Measurements from ENCODE around the gene ACP7. TPM values are rescaled to one million over a fixed set of nuclear protein-coding genes. Genes with fewer than 3 reads are reported as not detected.
"Not testable (repeated sequence)": the region's sequence is repeated elsewhere in the genome, so short reads cannot be mapped to it uniquely, and the experiment has no call there.

ACP7 gene
- total RNA-seq, 1 donor from 2014 or later = not detected

DNA sequence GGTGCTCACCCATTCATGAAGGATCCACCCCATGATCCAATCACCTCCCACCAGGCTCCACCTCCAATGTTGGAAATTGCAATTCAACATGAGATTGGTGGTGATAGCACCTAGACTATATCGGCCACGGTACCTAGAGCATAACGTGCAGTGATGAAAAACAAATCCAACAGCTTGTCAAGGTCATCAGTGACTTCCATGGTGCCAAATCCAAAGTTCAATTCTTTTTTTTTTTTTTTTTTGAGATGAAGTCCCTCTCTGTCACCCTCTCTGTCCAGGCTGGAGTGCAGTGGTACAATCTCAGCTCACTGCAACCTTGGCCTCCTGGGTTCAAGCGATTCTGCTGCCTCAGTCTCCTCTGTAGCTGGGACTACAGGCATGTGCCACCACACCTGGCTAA lies 17.1 kb upstream of the ACP7 start:
- Histone ChIP-seq H3K4me1 (no peaks in the 10 kb centered on the region), H3K27ac (replicated peaks) (no peak overlapping the region), H3K9me3 (replicated peaks) (no peaks in the 10 kb centered on the region), H3K36me3 (no peaks in the 10 kb centered on the region), H3K4me3 (no peak overlapping the region), H3K27me3 (ENCODE audit: low read depth) (peaks cover 67% of the 10 kb centered on the region)
- DNase-seq = no peak
- TF ChIP-seq, protein P1, sequence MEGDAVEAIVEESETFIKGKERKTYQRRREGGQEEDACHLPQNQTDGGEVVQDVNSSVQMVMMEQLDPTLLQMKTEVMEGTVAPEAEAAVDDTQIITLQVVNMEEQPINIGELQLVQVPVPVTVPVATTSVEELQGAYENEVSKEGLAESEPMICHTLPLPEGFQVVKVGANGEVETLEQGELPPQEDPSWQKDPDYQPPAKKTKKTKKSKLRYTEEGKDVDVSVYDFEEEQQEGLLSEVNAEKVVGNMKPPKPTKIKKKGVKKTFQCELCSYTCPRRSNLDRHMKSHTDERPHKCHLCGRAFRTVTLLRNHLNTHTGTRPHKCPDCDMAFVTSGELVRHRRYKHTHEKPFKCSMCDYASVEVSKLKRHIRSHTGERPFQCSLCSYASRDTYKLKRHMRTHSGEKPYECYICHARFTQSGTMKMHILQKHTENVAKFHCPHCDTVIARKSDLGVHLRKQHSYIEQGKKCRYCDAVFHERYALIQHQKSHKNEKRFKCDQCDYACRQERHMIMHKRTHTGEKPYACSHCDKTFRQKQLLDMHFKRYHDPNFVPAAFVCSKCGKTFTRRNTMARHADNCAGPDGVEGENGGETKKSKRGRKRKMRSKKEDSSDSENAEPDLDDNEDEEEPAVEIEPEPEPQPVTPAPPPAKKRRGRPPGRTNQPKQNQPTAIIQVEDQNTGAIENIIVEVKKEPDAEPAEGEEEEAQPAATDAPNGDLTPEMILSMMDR (IDR thresholded peaks at IDR 0.05; ENCODE audit: borderline replicate concordance) = no peak
- intact Hi-C loops (cut with micrococcal nuclease) = no loop called here

- DNase-seq; H3K4me3 ChIP-seq; H3K4me1 ChIP-seq; H3K36me3 ChIP-seq; H3K9me3 ChIP-seq (replicated peaks); intact Hi-C loops (cut with micrococcal nuclease); H3K27ac ChIP-seq (replicated peaks): not testable (repeated sequence)
- H3K27me3 ChIP-seq (ENCODE audit: low read depth) = peaks cover 67% of the 10 kb centered on the region
These were observed 15.9 kb upstream of the ACP7 start for GRCh38 chr19:39068259-39068658.

DNA sequence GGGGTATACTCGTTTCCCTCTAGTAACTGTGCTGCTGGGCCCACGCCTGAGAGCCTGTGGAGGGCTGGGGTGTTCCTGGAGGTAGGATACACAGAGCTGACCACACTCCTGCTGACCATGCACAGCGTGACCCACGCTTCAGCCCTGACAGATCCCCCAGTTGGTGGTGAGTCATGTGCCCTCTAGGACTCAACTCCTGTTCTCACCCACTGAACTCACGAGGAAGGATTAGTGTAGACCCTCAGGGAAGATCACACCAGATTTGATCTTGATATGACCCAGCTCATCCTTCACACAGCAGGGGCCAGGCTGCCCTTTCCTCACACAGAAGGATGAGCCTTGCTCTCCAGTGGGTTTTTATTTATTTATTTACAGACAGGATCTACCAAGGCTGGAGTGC lies 13.3 kb upstream of the ACP7 start:
- Histone ChIP-seq H3K27ac (replicated peaks) (no peak overlapping the region), H3K4me1 (no peaks in the 10 kb centered on the region), H3K9me3 (replicated peaks) (no peaks in the 10 kb centered on the region), H3K27me3 (ENCODE audit: low read depth) (peaks cover 70% of the 10 kb centered on the region), H3K36me3 (no peaks in the 10 kb centered on the region), H3K4me3 (no peak overlapping the region)
- intact Hi-C loops (cut with micrococcal nuclease) = no loop called here
- TF ChIP-seq, protein P1 (IDR thresholded peaks at IDR 0.05; ENCODE audit: borderline replicate concordance) = no peak
- DNase-seq = no peak

DNA sequence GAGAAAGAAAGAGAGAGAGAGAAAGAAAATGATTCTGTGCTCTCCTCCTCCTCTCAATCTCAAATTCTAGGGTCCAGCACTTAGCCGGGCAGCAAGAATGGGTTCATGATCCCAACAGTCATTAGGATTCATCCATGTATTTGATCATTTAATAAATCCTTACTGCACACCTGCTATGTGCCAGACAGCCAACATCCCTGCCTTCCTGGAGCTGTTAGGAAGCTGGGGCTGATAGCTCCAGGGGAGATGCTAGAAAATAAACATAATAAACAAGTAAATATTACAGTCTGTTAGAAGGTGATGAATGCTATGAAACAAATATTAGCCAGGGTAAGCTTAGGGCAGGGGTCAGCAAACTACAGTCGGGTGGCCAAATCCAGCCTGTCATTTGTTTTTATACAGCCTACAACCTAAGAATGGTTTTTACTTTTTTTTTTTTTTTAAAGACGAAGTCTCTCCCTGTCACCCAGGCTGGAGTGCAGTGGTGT lies 9.9 kb upstream of the ACP7 start:
- peaks cover 85% of the 10 kb centered on the region for H3K27me3 ChIP-seq (ENCODE audit: low read depth)
- intact Hi-C loops (cut with micrococcal nuclease) = no loop called here
- no peak overlapping the region for H3K27ac ChIP-seq (replicated peaks)
- H3K4me3 ChIP-seq = no peak overlapping the region
- H3K4me1 ChIP-seq = no peaks in the 10 kb centered on the region
- TF ChIP-seq, protein P1 (IDR thresholded peaks at IDR 0.05; ENCODE audit: borderline replicate concordance) = no peak
- no peak for DNase-seq
- H3K36me3 ChIP-seq = no peaks in the 10 kb centered on the region
- no peaks in the 10 kb centered on the region for H3K9me3 ChIP-seq (replicated peaks)

- TF ChIP-seq, protein P1 (IDR thresholded peaks at IDR 0.05; ENCODE audit: borderline replicate concordance) = no peak
- no peak for DNase-seq
- Histone ChIP-seq H3K27ac (replicated peaks) (no peak overlapping the region), H3K27me3 (ENCODE audit: low read depth) (peaks cover 85% of the 10 kb centered on the region), H3K4me3 (no peak overlapping the region), H3K4me1 (no peaks in the 10 kb centered on the region), H3K9me3 (replicated peaks) (no peaks in the 10 kb centered on the region), H3K36me3 (no peaks in the 10 kb centered on the region)
- intact Hi-C loops (cut with micrococcal nuclease) = no loop called here
These were observed 9.2 kb upstream of the ACP7 start for GRCh38 chr19:39074942-39075341.

- H3K4me1 ChIP-seq = no peaks in the 10 kb centered on the region
- no peaks in the 10 kb centered on the region for H3K9me3 ChIP-seq (replicated peaks)
- H3K27me3 ChIP-seq (ENCODE audit: low read depth) = peaks cover 93% of the 10 kb centered on the region
- TF ChIP-seq, protein P1 (IDR thresholded peaks at IDR 0.05; ENCODE audit: borderline replicate concordance) = no peak
- H3K4me3 ChIP-seq = no peak overlapping the region
- intact Hi-C loops (cut with micrococcal nuclease) = no loop called here
- no peak for DNase-seq
- H3K36me3 ChIP-seq = no peaks in the 10 kb centered on the region
- H3K27ac ChIP-seq (replicated peaks) = no peak overlapping the region
These were observed 6.8 kb upstream of the ACP7 start for GRCh38 chr19:39077323-39077722.
